Breast epithelium (tissue), 4 donors: ENCODE data around the gene SLC9A3. TPM values are rescaled to one million over a fixed set of nuclear protein-coding genes. Genes with fewer than 3 reads are reported as not detected.
"Not testable (repeated sequence)": the region's sequence is repeated elsewhere in the genome, so short reads cannot be mapped to it uniquely, and the experiment has no call there.

ENCODE experiments used
- DNase-seq, 2 donors: peaks; one replicate each; pipeline ENCODE4 v3.0.0-alpha.2; 2019; ENCODE audit warnings: low spot score in 2 of 2
- H3K27ac ChIP-seq, 2 donors: fragments of 200-600 bp; sonication (generic) in 1 of 2; one replicate each; pipeline ENCODE4 v1.5.1; 2016 to 2019; ENCODE audit warnings: mild to moderate bottlenecking in 1 of 2
- H3K27me3 ChIP-seq, 2 donors: fragments of 200-600 bp; sonication (generic) in 1 of 2; one replicate each; pipeline versions ENCODE4 v1.5.1 to v1.6.0; 2017 to 2019; ENCODE audit warnings: control low read depth in 1 of 2, mild to moderate bottlenecking in 1 of 2
- H3K36me3 ChIP-seq: fragments of 200-600 bp; one replicate; pipeline ENCODE4 v1.5.1; 2019
- H3K4me1 ChIP-seq, 2 donors: fragments of 200-600 bp; sonication (generic); one replicate each; pipeline ENCODE4 v1.5.1; 2016 to 2019; ENCODE audit warnings: control low read depth in 1 of 2
- H3K4me3 ChIP-seq, 3 donors: fragments of 200-600 bp; sonication (generic); 1 replicate in 2 of 3; 2 replicates in 1 of 3; pipeline ENCODE4 v1.5.1; 2016 to 2019; ENCODE audit warnings: mild to moderate bottlenecking in 3 of 3, moderate library complexity in 2 of 3
- H3K9me3 ChIP-seq, 2 donors: fragments of 200-600 bp; sonication (generic) in 1 of 2; one replicate each; pipeline ENCODE4 v1.5.1; 2016 to 2019; ENCODE audit warnings: control low read depth in 1 of 2
- POLR2A ChIP-seq: fragments of 450-650 bp; IDR thresholded peaks from one replicate; pipeline ENCODE4 v1.6.1; 2016; ENCODE audit warnings: antibody characterized with exemption, mild to moderate bottlenecking, moderate library complexity
- POLR2AphosphoS5 ChIP-seq, 3 donors: sonication (generic); formaldehyde crosslinking; IDR thresholded peaks; one replicate each; pipeline ENCODE4 v1.6.1; 2017; ENCODE audit warnings: antibody characterized with exemption in 3 of 3
- intact Hi-C: fragments of 100-400 bp; cut with DNase I; formaldehyde crosslinking; loops from one replicate; pipeline ENCODE4 v1.15.1; 2023; ENCODE audit warnings: low total_unique reads
- total RNA-seq, 3 donors: library from RNA; depleted of rRNA; stranded (reverse); fragments of >200 nt; gene quantifications; one replicate each; pipeline ENCODE4 v1.1.0, GENCODE V29; 2016
- TF ChIP-seq, protein P1 (sequence below), 3 donors: fragments of 450-650 bp; IDR thresholded peaks; one replicate each; pipeline ENCODE4 v1.5.1; 2016 to 2017; ENCODE audit warnings: antibody characterized with exemption in 3 of 3, mild to moderate bottlenecking in 3 of 3, moderate library complexity in 3 of 3

SLC9A3 gene
- total RNA-seq, 3 donors from 2014 or later: 1.1 to 5.6 (median 2.3) TPM

DNA sequence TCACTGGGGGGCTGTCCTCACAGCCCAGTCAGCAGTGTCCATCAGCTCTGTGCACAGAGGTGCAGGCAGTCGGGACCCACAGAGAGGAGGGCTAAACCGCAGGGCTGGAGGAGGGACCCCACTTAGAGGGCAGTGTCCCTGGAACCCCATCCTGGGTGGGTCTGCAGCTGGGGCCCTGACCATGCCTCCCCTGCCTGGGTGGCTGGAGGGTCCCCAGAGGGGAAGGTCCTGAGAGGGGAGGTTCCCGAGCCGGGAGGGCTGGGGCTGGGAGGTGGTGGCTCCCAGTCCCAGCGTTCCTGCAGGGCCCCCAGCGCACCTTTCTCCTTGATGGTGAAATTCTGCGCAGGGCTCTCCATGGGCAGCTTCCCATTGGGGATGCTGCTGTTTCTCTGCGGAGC is 48.5 kb downstream of the SLC9A3 start:
- peaks cover 0 to 6% of the 10 kb centered on the region in 2 donors for H3K4me1 ChIP-seq
- H3K27me3 ChIP-seq: peaks cover 14 to 61% of the 10 kb centered on the region in 2 donors
- no peak for DNase-seq
- no peaks in the 10 kb centered on the region for H3K36me3 ChIP-seq
- no peaks in the 10 kb centered on the region for H3K9me3 ChIP-seq
- H3K27ac ChIP-seq: no peak overlapping the region
- TF ChIP-seq POLR2A (no peak), POLR2AphosphoS5 (IDR thresholded peaks at IDR 0.05) (no peak)
- TF ChIP-seq, protein P1, sequence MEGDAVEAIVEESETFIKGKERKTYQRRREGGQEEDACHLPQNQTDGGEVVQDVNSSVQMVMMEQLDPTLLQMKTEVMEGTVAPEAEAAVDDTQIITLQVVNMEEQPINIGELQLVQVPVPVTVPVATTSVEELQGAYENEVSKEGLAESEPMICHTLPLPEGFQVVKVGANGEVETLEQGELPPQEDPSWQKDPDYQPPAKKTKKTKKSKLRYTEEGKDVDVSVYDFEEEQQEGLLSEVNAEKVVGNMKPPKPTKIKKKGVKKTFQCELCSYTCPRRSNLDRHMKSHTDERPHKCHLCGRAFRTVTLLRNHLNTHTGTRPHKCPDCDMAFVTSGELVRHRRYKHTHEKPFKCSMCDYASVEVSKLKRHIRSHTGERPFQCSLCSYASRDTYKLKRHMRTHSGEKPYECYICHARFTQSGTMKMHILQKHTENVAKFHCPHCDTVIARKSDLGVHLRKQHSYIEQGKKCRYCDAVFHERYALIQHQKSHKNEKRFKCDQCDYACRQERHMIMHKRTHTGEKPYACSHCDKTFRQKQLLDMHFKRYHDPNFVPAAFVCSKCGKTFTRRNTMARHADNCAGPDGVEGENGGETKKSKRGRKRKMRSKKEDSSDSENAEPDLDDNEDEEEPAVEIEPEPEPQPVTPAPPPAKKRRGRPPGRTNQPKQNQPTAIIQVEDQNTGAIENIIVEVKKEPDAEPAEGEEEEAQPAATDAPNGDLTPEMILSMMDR (IDR thresholded peaks at IDR 0.05): no peak
- no peak overlapping the region for H3K4me3 ChIP-seq
- intact Hi-C loops: no loop called here

DNA sequence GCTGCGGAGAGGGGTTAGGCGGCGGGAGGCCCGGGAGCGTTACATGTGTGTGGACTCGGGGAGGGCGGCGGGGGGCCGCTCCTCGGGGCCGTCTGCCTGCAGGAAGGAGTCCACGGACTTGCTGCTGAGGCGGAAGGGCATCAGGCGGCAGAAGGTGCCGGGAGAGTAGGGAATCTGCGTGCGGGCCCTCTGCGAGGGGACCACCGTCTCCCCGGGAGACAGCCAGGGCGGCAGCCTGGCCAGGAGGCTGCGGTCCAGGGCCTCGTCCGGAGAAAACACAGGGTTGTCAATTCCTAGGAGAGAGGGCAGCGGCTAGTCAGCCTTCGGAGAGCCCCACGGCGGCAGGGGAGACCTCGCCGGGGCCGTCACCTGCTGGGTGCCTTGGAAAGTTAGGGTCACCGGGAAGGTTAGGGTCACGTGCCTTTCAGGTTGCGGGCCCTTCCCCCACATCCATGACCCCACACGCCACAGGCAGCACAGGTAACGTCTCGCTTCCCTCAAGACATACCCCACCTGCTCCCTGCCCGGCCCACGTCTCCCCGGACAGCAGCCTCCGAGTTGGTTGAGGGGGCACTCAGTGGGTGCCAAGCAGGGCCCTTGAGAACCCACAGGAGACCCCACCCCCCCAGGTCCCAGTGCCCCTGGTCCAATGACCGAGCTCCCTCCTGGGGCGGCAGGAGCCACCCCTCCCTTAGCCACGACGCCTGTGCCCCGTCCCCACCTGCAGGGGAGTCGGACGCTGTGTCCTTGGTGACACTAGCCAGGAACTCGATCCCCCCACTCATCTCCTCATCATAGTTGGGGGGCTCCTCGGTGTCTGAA is 49.2 kb downstream of the SLC9A3 start:
- Histone ChIP-seq H3K4me1 (peaks cover 0 to 6% of the 10 kb centered on the region in 2 donors), H3K27me3 (peaks cover 11 to 55% of the 10 kb centered on the region in 2 donors), H3K27ac (no peak overlapping the region), H3K36me3 (no peaks in the 10 kb centered on the region), H3K4me3 (peak overlapping the region in 2 of 3 donors; percentile 59 to 87), H3K9me3 (no peaks in the 10 kb centered on the region)
- TF ChIP-seq, protein P1 (IDR thresholded peaks at IDR 0.05): no peak
- TF ChIP-seq POLR2A (no peak), POLR2AphosphoS5 (IDR thresholded peaks at IDR 0.05) (no peak)
- intact Hi-C loops: no loop called here
- no peak for DNase-seq

DNA sequence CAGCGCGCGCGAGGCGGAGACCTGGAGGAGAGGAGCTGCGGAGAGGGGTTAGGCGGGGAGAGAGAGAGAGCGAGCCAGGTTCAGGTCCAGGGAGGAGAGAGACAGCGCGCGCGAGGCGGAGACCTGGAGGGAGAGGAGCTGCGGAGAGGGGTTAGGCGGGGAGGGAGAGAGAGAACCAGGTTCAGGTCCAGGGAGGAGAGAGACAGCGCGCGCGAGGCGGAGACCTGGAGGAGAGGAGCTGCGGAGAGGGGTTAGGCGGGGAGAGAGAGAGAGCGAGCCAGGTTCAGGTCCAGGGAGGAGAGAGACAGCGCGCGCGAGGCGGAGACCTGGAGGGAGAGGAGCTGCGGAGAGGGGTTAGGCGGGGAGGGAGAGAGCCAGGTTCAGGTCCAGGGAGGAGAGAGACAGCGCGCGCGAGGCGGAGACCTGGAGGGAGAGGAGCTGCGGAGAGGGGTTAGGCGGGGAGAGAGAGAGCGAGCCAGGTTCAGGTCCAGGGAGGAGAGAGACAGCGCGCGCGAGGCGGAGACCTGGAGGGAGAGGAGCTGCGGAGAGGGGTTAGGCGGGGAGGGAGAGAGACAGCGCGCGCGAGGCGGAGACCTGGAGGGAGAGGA is 49.9 kb downstream of the SLC9A3 start:
- H3K36me3 ChIP-seq, intact Hi-C loops, DNase-seq, H3K27ac ChIP-seq, H3K9me3 ChIP-seq, H3K4me1 ChIP-seq: not testable (repeated sequence)
- peak overlapping the region; percentile 80 to 95 (median 87) for H3K4me3 ChIP-seq
- H3K27me3 ChIP-seq: peaks cover 8 to 48% of the 10 kb centered on the region in 2 donors

DNA sequence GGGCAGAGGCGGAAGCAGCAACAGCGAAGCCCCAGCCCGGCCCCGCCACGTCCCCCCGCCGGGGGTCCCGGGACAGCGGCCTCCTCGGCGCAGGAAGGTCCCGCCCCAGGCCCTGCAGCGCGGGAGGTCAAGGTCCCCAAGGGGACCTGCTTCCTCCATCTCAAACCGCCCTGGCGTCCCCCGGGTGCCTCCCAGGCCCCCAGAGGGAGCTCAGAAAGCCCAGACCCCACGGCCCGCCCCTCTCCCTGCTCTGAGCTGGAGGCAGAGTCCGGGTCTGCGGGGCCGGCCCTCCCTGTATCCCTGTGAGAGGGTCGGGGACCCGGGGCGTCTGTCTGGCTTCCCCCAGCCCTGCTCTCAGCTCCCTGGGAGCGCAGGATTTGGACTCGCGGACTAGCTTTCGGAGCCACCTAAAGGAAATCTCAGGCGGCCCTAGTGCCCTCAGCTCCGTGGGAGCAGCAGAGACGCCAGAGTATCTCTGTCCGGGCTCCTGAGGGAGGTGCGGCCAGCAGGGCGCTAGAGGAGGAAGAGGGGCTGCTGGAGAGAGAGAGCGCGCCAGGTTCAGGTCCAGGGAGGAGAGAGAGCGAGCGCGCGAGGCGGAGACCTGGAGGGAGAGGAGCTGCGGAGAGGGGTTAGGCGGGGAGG is 50.6 kb downstream of the SLC9A3 start:
- H3K9me3 ChIP-seq: no peaks in the 10 kb centered on the region
- no peaks in the 10 kb centered on the region for H3K36me3 ChIP-seq
- H3K4me1 ChIP-seq: peaks cover 0 to 6% of the 10 kb centered on the region in 2 donors
- no peak for DNase-seq
- H3K4me3 ChIP-seq: peak overlapping the region; percentile 80 to 95 (median 87)
- peaks cover 5 to 41% of the 10 kb centered on the region in 2 donors for H3K27me3 ChIP-seq
- TF ChIP-seq POLR2A (no peak), POLR2AphosphoS5 (IDR thresholded peaks at IDR 0.05) (no peak)
- TF ChIP-seq, protein P1 (IDR thresholded peaks at IDR 0.05): no peak
- intact Hi-C loops: no loop called here
- H3K27ac ChIP-seq: peak overlapping the region; percentile 33 to 80

DNA sequence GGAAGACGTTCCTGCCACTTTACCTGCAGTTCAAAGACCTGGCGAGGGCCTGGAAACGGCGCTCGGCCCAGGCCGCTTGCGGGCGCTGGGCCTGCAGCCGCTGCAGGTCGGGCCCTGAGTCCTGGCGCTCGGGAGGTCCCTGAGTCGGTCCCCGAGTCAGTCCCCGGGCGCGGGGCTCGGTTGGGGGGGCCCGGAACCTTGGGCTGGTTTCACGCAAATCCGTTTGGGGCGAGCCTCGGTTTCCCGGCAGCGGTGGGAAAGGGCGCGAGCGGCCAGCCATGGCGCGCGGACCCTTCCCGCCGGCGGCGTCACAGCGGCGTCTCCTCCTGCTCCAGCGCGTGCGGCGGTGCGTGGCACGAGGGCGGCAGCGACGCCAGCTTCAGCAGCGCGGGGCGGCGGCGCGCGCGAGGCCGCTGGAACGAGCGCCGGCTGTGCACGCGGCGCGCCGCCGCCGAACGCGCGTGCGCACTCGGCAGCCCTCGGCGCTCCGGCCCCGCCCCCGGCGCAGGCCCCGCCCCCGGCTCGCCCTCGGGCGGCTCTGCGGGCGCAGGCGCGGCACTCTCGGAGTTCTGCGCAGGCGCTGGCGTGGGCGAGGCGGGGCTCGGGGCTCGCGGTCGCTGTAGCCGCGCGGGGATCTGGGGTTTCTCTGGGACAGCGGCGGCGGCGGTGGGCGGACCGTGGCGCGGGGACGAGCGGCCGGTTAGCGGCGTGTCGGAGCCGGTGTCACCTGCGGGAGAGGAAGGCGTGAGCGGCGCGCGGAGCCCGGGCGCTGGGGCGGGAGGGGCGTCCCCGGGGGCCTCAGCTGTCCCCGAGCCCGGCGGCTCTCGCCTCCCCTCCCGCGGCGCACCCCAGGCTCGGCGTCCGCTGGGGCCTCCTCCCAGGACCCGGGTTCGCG is 51.3 kb downstream of the SLC9A3 start:
- intact Hi-C loops: no loop called here
- Histone ChIP-seq H3K27ac (peak overlapping the region; percentile 72 to 80), H3K36me3 (no peaks in the 10 kb centered on the region), H3K4me1 (peaks cover 0 to 6% of the 10 kb centered on the region in 2 donors), H3K4me3 (peak overlapping the region; percentile 80 to 95 (median 87)), H3K27me3 (peaks cover 5 to 33% of the 10 kb centered on the region in 2 donors), H3K9me3 (no peaks in the 10 kb centered on the region)
- TF ChIP-seq, protein P1 (IDR thresholded peaks at IDR 0.05): no peak
- TF ChIP-seq POLR2A (no peak), POLR2AphosphoS5 (IDR thresholded peaks at IDR 0.05) (peak in 1 of 3 donors; percentile 47)
- DNase-seq: peak; percentile 52 to 76
